Measurements from ENCODE around the gene XIST.

DNA sequence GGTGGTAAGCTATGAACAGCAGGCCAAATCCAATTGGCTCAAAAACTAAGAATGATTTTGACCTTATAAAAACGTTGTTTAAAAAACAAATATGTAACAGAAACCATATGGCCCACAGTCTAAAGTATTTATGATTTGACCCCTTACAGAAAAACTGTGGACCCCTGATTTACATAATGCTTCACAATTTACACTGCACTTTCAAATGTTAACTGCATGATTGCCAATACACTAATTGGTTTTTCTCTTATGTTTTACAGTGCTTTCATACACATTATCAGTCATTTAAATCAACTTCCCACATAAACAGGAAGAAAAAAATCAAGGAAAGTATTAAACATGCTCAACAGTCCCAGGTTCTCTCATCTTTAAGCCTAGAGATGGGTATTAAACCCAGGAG is 26.9 kb downstream of the XIST start:
- no peak for TF ChIP-seq CTCF (IDR thresholded peaks at IDR 0.05)
- TF ChIP-seq POLR2AphosphoS5 (IDR thresholded peaks at IDR 0.05), result no peak
- no peak for TF ChIP-seq POLR2A (IDR thresholded peaks at IDR 0.05)
